HUDEP-2 (cell line): ENCODE data around the gene DUSP28.

Experiments
- DNase-seq, 76 experiments: peaks; one replicate each; lab custom pipeline; 2025; ENCODE audit not compliant: unreplicated experiment in 76 of 76; lab: John Stamatoyannopoulos, UW

DUSP28 gene

GRCh38 chr2:240571314-240571973 lies 11.3 kb downstream of the DUSP28 start:
- DNase-seq = no peak

GRCh38 chr2:240572141-240573031 lies 12.2 kb downstream of the DUSP28 start:
- no peak for DNase-seq

- no peak for DNase-seq
These were observed 12.9 kb downstream of the DUSP28 start for GRCh38 chr2:240573071-240573515.

- DNase-seq = no peak
These were observed 13.6 kb downstream of the DUSP28 start for GRCh38 chr2:240573516-240574385.

GRCh38 chr2:240574386-240575100 lies 14.4 kb downstream of the DUSP28 start:
- DNase-seq = no peak

- DNase-seq = no peak
These were observed 15.2 kb downstream of the DUSP28 start for GRCh38 chr2:240575101-240575965.

GRCh38 chr2:240576036-240576435 lies 15.9 kb downstream of the DUSP28 start:
- no peak for DNase-seq

- DNase-seq = no peak
These were observed 16.5 kb downstream of the DUSP28 start for GRCh38 chr2:240576436-240577205.

- DNase-seq = no peak
These were observed 17.3 kb downstream of the DUSP28 start for GRCh38 chr2:240577281-240578109.

- DNase-seq = no peak
These were observed 17.9 kb downstream of the DUSP28 start for GRCh38 chr2:240578110-240578450.

GRCh38 chr2:240578488-240578887 lies 18.3 kb downstream of the DUSP28 start:
- DNase-seq = no peak

GRCh38 chr2:240579071-240579762 lies 19.1 kb downstream of the DUSP28 start:
- no peak for DNase-seq

GRCh38 chr2:240579771-240580614 lies 19.8 kb downstream of the DUSP28 start:
- DNase-seq = no peak

GRCh38 chr2:240581811-240582210 lies 21.7 kb downstream of the DUSP28 start:
- DNase-seq = no peak

GRCh38 chr2:240582781-240583180 lies 22.6 kb downstream of the DUSP28 start:
- no peak for DNase-seq

GRCh38 chr2:240583774-240584173 lies 23.6 kb downstream of the DUSP28 start:
- no peak for DNase-seq
